Measurements from ENCODE around the gene RIMBP2. TPM values are rescaled to one million over a fixed set of nuclear protein-coding genes. Genes with fewer than 3 reads are reported as not detected.

Gene RIMBP2
- total RNA-seq, 1 donor from 2014 or later: 0.09 TPM

- Histone ChIP-seq H3K27me3 (no peaks in the 10 kb centered on the region), H3K36me3 (no peaks in the 10 kb centered on the region), H3K27ac (no peak overlapping the region), H3K9me3 (peaks cover 3% of the 10 kb centered on the region), H3K4me3 (no peak overlapping the region), H3K4me1 (no peaks in the 10 kb centered on the region)
- intact Hi-C loops (cut with DNase I): no loop called here
- no peak for TF ChIP-seq CTCF (IDR thresholded peaks at IDR 0.05)
- DNase-seq (no peak), ATAC-seq (no peak)
These were observed 120.5 kb downstream of the RIMBP2 start for GRCh38 chr12:130595566-130595965.

DNA sequence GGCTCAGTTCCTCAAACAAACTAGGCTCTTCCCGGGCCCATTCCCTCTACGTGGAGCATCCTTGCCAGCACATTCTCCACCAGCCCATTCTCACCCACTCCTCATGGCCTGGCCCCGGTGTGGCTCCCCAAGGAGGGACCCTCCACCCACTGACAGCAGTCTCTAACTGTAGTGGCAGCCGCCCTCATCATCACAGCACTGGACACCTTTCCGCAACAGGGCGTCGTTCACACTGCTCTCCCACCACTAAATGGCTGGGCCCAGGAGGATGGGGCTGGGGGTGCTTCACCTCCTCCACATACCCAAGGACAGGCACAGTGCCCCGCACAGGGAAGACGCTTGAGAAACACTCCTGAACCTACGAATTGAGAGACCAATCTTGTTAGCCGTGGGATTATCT, 123.0 kb downstream of the RIMBP2 start:
- no peak for TF ChIP-seq CTCF (IDR thresholded peaks at IDR 0.05)
- Histone ChIP-seq H3K27ac (no peak overlapping the region), H3K4me1 (no peaks in the 10 kb centered on the region), H3K36me3 (no peaks in the 10 kb centered on the region), H3K27me3 (no peaks in the 10 kb centered on the region), H3K9me3 (peaks cover 3% of the 10 kb centered on the region), H3K4me3 (no peak overlapping the region)
- DNase-seq (no peak), ATAC-seq (no peak)
- intact Hi-C loops (cut with DNase I): no loop called here

DNA sequence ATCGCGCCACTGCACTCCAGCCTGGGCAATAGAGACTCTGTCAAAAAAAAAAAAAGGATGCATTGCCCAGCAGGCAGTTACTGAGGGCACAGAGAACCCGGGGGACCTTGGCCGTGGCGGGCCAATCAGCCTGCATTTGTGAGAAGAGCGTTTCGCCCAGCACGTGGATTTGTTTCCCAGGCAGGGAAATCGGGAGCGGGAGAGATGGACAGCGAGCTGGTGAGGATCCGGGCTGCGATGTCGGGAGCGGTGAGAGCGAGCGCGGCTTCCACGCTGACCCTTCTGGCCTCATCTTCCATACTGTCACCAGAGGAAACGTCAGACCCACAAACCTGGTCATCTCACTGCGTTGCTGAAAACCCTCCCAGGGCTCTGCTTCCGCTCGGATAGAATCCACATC, 123.5 kb downstream of the RIMBP2 start:
- H3K27ac ChIP-seq: no peak overlapping the region
- H3K9me3 ChIP-seq: peaks cover 1% of the 10 kb centered on the region
- H3K4me3 ChIP-seq: no peak overlapping the region
- ATAC-seq (no peak), DNase-seq (no peak)
- no peak for TF ChIP-seq CTCF (IDR thresholded peaks at IDR 0.05)
- no peaks in the 10 kb centered on the region for H3K36me3 ChIP-seq
- H3K27me3 ChIP-seq: no peaks in the 10 kb centered on the region
- no peaks in the 10 kb centered on the region for H3K4me1 ChIP-seq
- intact Hi-C loops (cut with DNase I): no loop called here

GRCh38 chr12:130591736-130592135, 124.4 kb downstream of the RIMBP2 start:
- Histone ChIP-seq H3K4me1 (no peaks in the 10 kb centered on the region), H3K36me3 (no peaks in the 10 kb centered on the region), H3K27me3 (no peaks in the 10 kb centered on the region), H3K27ac (no peak overlapping the region), H3K9me3 (no peaks in the 10 kb centered on the region), H3K4me3 (no peak overlapping the region)
- no peak for TF ChIP-seq CTCF (IDR thresholded peaks at IDR 0.05)
- intact Hi-C loops (cut with DNase I): no loop called here
- ATAC-seq (no peak), DNase-seq (no peak)

- H3K4me1 ChIP-seq: no peaks in the 10 kb centered on the region
- DNase-seq (no peak), ATAC-seq (no peak)
- intact Hi-C loops (cut with DNase I): no loop called here
- no peak for TF ChIP-seq CTCF (IDR thresholded peaks at IDR 0.05)
- H3K4me3 ChIP-seq: no peak overlapping the region
- H3K27me3 ChIP-seq: no peaks in the 10 kb centered on the region
- H3K9me3 ChIP-seq: no peaks in the 10 kb centered on the region
- no peaks in the 10 kb centered on the region for H3K36me3 ChIP-seq
- no peak overlapping the region for H3K27ac ChIP-seq
These were observed 125.4 kb downstream of the RIMBP2 start for GRCh38 chr12:130590685-130591084.
